Chondrocyte (in vitro differentiated cells): ENCODE measurements around the gene SAPCD1. TPM values are rescaled to one million over a fixed set of nuclear protein-coding genes. Genes with fewer than 3 reads are reported as not detected.
"Not testable (repeated sequence)": the region's sequence is repeated elsewhere in the genome, so short reads cannot be mapped to it uniquely, and the experiment has no call there.

ENCODE experiments used
- DNase-seq: peaks from one replicate; pipeline ENCODE4 v3.0.0; 2021; ENCODE audit warnings: mixed read lengths, low spot score
- H3K27ac Mint-ChIP-seq: one replicate; pipeline ENCODE4 v1.8.0; 2021; ENCODE audit warnings: mild to moderate bottlenecking, moderate library complexity, mixed read lengths; ENCODE audit not compliant: unreplicated experiment
- H3K27me3 Mint-ChIP-seq: 2 replicates; pipeline ENCODE4 v1.8.0; 2021; ENCODE audit warnings: low read depth, mixed read lengths
- H3K36me3 Mint-ChIP-seq: 2 replicates; pipeline ENCODE4 v1.8.0; 2021; ENCODE audit warnings: low read depth, mixed read lengths
- H3K4me1 Mint-ChIP-seq: 2 replicates; pipeline ENCODE4 v1.8.0; 2021; ENCODE audit warnings: low read depth, mild to moderate bottlenecking, mixed read lengths
- H3K4me3 Mint-ChIP-seq: one replicate; pipeline ENCODE4 v1.8.0; 2021; ENCODE audit warnings: mild to moderate bottlenecking, moderate library complexity, mixed read lengths; ENCODE audit not compliant: unreplicated experiment
- H3K9me3 Mint-ChIP-seq: 2 replicates; pipeline ENCODE4 v1.8.0; 2021; ENCODE audit warnings: low read depth, mixed read lengths
- total RNA-seq: library from RNA; stranded (reverse); gene quantifications from 3 replicates; pipeline ENCODE4 v1.2.1, GENCODE V29; 2021
- TF ChIP-seq, protein P1 (sequence below): fragments of 200-600 bp; sonication (generic); IDR thresholded peaks from 2 replicates; pipeline ENCODE4 v1.5.0; 2021; ENCODE audit warnings: antibody characterized with exemption, mild to moderate bottlenecking, moderate library complexity

The SAPCD1 gene
- total RNA-seq, 1 donor from 2014 or later: 1.4 TPM

DNA sequence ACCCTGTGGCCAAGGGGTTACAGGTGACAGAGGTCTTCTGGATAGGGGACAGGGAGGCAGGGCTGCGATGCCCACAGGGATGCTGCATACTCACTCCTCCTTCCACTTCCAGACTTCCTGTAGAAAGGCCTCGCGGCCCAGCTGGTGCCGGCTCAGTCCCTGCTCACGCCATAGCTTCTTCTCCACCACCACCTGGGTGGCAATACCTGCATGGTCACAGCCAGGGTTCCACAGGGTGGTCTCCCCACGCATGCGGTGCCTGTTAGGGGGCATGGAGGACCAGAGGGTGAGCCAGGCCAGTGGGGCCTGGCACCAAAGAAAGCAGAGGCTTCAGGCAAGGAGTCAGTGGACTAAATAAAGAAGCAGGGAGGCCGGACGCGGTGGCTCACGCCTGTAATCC lies 23.0 kb downstream of the SAPCD1 start:
- H3K27ac Mint-ChIP-seq: no peak overlapping the region
- TF ChIP-seq, protein P1, sequence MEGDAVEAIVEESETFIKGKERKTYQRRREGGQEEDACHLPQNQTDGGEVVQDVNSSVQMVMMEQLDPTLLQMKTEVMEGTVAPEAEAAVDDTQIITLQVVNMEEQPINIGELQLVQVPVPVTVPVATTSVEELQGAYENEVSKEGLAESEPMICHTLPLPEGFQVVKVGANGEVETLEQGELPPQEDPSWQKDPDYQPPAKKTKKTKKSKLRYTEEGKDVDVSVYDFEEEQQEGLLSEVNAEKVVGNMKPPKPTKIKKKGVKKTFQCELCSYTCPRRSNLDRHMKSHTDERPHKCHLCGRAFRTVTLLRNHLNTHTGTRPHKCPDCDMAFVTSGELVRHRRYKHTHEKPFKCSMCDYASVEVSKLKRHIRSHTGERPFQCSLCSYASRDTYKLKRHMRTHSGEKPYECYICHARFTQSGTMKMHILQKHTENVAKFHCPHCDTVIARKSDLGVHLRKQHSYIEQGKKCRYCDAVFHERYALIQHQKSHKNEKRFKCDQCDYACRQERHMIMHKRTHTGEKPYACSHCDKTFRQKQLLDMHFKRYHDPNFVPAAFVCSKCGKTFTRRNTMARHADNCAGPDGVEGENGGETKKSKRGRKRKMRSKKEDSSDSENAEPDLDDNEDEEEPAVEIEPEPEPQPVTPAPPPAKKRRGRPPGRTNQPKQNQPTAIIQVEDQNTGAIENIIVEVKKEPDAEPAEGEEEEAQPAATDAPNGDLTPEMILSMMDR: no peak
- H3K9me3 Mint-ChIP-seq: no peaks in the 10 kb centered on the region
- no peaks in the 10 kb centered on the region for H3K27me3 Mint-ChIP-seq
- DNase-seq: no peak
- H3K4me3 Mint-ChIP-seq: no peak overlapping the region
- no peaks in the 10 kb centered on the region for H3K4me1 Mint-ChIP-seq
- H3K36me3 Mint-ChIP-seq: peaks cover 29% of the 10 kb centered on the region

DNA sequence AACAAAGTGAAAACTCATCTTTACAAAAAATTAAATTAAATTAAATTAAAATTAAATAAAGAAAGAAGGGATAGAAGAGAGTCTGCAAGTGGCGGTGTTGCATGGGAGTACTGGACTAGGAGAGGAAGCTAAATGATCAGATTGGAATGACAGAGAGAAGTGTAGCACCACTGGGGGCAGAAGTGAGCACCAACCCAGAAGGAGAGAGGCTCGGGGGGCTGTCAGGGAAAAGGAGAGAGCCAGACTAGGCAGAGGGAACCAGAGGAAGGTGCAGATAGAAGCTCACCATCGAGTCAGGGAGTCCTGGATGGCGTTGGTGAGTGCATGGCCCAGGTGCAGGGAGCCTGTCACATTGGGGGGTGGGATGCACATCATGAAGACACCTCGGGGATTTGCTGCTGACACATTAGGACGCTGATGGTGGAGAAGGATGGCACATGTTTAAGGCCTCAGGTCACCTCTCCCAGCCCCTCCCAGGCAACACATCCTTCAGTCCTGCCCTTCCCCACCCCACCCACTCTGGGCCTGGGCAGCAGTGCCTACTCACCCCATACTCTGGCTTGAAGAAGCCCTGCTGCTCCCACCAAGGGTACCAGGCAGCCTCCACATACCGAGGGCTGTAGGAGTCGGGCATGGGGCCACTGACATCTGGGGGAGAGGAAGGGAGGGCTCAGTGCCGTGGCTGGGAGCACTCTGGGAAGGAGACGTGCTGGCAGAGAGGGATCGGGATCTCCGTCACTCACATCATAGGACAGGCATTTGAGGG lies 29.1 kb downstream of the SAPCD1 start:
- Mint-ChIP-seq H3K27me3 (no peaks in the 10 kb centered on the region), H3K4me3 (no peak overlapping the region), H3K27ac (peak overlapping the region; percentile 62), H3K4me1 (peaks cover 25% of the 10 kb centered on the region), H3K9me3 (no peaks in the 10 kb centered on the region), H3K36me3 (peaks cover 11% of the 10 kb centered on the region)
- DNase-seq: no peak
- TF ChIP-seq, protein P1: peak; percentile 79

DNA sequence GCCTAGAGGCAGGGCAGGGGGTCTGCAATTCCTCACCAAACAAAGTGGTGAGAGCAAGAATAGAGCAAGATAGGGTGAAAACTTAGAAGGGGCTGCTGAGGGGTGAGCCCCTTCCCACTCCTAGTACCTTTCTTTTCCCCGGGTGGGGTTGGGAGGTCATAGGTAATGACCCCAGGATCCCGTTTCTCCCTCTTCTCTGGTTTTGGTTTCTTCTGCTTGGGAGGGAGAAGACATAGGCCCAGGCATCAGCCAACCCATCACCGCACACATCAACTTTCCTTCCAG lies 29.6 kb downstream of the SAPCD1 start:
- no peak overlapping the region for H3K4me3 Mint-ChIP-seq
- no peaks in the 10 kb centered on the region for H3K27me3 Mint-ChIP-seq
- peak overlapping the region; percentile 27 for H3K27ac Mint-ChIP-seq
- peaks cover 11% of the 10 kb centered on the region for H3K36me3 Mint-ChIP-seq
- DNase-seq: no peak
- H3K9me3 Mint-ChIP-seq: no peaks in the 10 kb centered on the region
- TF ChIP-seq, protein P1: no peak
- H3K4me1 Mint-ChIP-seq: peaks cover 25% of the 10 kb centered on the region

DNA sequence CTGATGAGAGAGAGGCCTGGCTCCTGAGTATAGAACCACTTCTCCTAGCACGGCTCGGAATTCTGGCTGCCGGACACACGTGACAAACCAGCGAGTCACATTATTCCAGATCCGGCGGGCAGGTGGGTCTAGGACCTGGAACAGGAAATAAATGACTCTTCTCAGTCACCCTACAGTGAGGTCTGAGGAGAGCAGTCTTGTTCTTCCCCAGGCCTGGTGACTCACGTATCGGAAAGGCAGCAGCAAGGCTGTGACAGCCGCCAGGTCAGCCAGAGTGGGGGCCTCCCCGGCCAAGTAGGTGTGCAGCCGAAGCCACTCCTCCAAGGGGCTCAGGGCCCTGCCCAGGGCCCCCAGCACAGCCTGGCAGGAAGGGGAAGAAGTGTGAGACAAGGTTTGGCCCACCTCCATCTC lies 30.3 kb downstream of the SAPCD1 start:
- H3K27ac Mint-ChIP-seq: peak overlapping the region; percentile 90
- DNase-seq: no peak

DNA sequence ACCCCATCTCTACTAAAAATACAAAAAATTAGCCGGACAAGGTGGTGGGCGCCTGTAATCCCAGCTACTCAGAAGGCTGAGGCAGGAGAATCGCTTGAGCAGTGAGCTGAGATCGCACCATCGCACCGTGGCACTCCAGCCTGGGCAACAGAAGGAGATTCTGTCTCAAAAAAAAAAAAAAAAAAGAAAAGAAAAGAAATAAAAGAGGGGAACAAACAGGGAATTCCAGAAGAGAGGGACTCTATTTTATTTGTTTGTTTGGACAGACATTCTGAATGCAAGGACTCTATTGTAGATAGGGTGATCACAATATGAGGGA lies 31.4 kb downstream of the SAPCD1 start:
- Mint-ChIP-seq H3K4me3 (peak overlapping the region; percentile 99), H3K4me1 (peaks cover 25% of the 10 kb centered on the region), H3K27ac (peak overlapping the region; percentile 90), H3K36me3 (peaks cover 11% of the 10 kb centered on the region)
- DNase-seq, H3K9me3 Mint-ChIP-seq, H3K27me3 Mint-ChIP-seq: not testable (repeated sequence)

More for the DNA sequence above, 30.3 kb downstream of the SAPCD1 start:
- TF ChIP-seq, protein P1: no peak
- Mint-ChIP-seq H3K4me3 (no peak overlapping the region), H3K9me3 (no peaks in the 10 kb centered on the region), H3K4me1 (peaks cover 25% of the 10 kb centered on the region), H3K27me3 (no peaks in the 10 kb centered on the region), H3K36me3 (peaks cover 11% of the 10 kb centered on the region)

DNA sequence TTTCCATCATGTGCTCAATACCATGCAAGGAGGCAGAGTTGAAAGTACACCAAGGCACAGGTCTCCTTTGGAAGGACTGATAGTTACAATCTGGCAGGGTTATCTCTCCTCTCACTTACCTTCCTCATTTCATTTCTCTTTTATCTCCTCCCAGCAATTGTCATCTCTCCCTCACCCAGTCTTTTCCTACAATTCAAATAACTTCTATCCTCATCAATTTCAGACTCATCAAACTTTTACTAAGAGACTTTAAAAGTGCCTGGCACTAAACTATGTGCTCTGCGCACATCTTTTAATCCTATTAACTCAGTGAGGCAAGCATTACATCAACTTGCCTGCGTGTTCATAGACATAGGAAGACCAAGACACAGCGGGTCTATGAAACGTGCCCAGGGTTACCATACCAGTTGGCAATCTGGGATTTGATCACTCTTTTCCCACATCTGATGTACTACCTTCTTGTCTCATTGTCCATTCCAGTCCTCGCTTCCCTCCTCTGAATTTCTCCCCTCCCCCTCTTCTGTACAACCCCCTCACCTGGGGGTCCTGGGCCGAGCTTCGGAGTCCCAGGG lies 31.9 kb downstream of the SAPCD1 start:
- Mint-ChIP-seq H3K27me3 (no peaks in the 10 kb centered on the region), H3K4me3 (peak overlapping the region; percentile 99), H3K9me3 (no peaks in the 10 kb centered on the region), H3K27ac (peak overlapping the region; percentile 90), H3K36me3 (peaks cover 11% of the 10 kb centered on the region), H3K4me1 (peaks cover 25% of the 10 kb centered on the region)
- TF ChIP-seq, protein P1: no peak
- no peak for DNase-seq
